HL-60/S4 treated with retinoic acid at 250 ng/mL for 4 days and 3 days (cell line): Measurements from ENCODE around the gene ANO10.
"Not testable (repeated sequence)": the region's sequence is repeated elsewhere in the genome, so short reads cannot be mapped to it uniquely, and the experiment has no call there.

ENCODE experiments used
- in situ Hi-C: fragments of 300-500 bp; cut with MboI; formaldehyde crosslinking; loops from 2 replicates; pipeline ENCODE4 v1.7.0; 2022; ENCODE audit warnings: low sequenced_read_pairs

Gene ANO10

GRCh38 chr3:43583481-43583880 is 38.3 kb downstream of the ANO10 start:
- in situ Hi-C loops: no loop called here

GRCh38 chr3:43582866-43583265 is 38.9 kb downstream of the ANO10 start:
- in situ Hi-C loops: no loop called here

GRCh38 chr3:43581343-43581742 is 40.5 kb downstream of the ANO10 start:
- in situ Hi-C loops: no loop called here

- in situ Hi-C loops: no loop called here
Measured at GRCh38 chr3:43580181-43580580, 41.6 kb downstream of the ANO10 start.

GRCh38 chr3:43573576-43573975 is 48.2 kb downstream of the ANO10 start:
- in situ Hi-C loops: no loop called here

GRCh38 chr3:43565661-43566341 is 56.0 kb downstream of the ANO10 start:
- in situ Hi-C loops: not testable (repeated sequence)

- in situ Hi-C loops: no loop called here
Measured at GRCh38 chr3:43559961-43560360, 61.9 kb downstream of the ANO10 start.

GRCh38 chr3:43558171-43558570 is 63.6 kb downstream of the ANO10 start:
- in situ Hi-C loops: no loop called here

- in situ Hi-C loops: no loop called here
Measured at GRCh38 chr3:43549626-43550290, 72.1 kb downstream of the ANO10 start.

GRCh38 chr3:43544277-43544676 is 77.5 kb downstream of the ANO10 start:
- in situ Hi-C loops: not testable (repeated sequence)

GRCh38 chr3:43542328-43543043 is 79.3 kb downstream of the ANO10 start:
- in situ Hi-C loops: no loop called here

GRCh38 chr3:43540624-43541023 is 81.2 kb downstream of the ANO10 start:
- in situ Hi-C loops: no loop called here

- in situ Hi-C loops: no loop called here
Measured at GRCh38 chr3:43539321-43539720, 82.5 kb downstream of the ANO10 start.

GRCh38 chr3:43537225-43537624 is 84.6 kb downstream of the ANO10 start:
- in situ Hi-C loops: no loop called here

- in situ Hi-C loops: no loop called here
Measured at GRCh38 chr3:43534675-43535074, 87.1 kb downstream of the ANO10 start.

GRCh38 chr3:43533009-43533408 is 88.8 kb downstream of the ANO10 start:
- in situ Hi-C loops: no loop called here

GRCh38 chr3:43531835-43532234 is 90.0 kb downstream of the ANO10 start:
- in situ Hi-C loops: no loop called here

- in situ Hi-C loops: no loop called here
Measured at GRCh38 chr3:43528498-43529099, 93.2 kb downstream of the ANO10 start.

GRCh38 chr3:43526956-43527355 is 94.9 kb downstream of the ANO10 start:
- in situ Hi-C loops: no loop called here

- in situ Hi-C loops: no loop called here
Measured at GRCh38 chr3:43525941-43526607, 95.7 kb downstream of the ANO10 start.

GRCh38 chr3:43525386-43525785 is 96.4 kb downstream of the ANO10 start:
- in situ Hi-C loops: no loop called here
